HCT116 (cell line): ENCODE data around the gene USH1C. TPM values are rescaled to one million over a fixed set of nuclear protein-coding genes. Genes with fewer than 3 reads are reported as not detected.

Experiments used
- ATAC-seq: fragments of 200-7000 bp; cut with Tn5 transposase; 2 replicates; pipeline ENCODE4 v1.9.1; 2020; ENCODE audit warnings: mild to moderate bottlenecking, moderate library complexity
- BruUV-seq: library from RNA; stranded (reverse); fragments of 400-500 nt; replicated peaks from 2 replicates; lab custom pipeline; 2021; lab: Mats Ljungman, UMichigan
- CTCF ChIA-PET: fragments of 300-600 bp; sonication (Branson Sonifier 250); formaldehyde crosslinking; loops from one replicate; lab custom pipeline; 2021; ENCODE audit warnings: antibody characterized with exemption; lab: Charles Lee
- POLR2A ChIA-PET: fragments of 300-600, 350-600 bp; sonication (Branson Sonifier 250); formaldehyde crosslinking; loops from one replicate; lab custom pipeline; 2021; ENCODE audit warnings: antibody characterized with exemption; lab: Charles Lee
- RAD21 ChIA-PET, 2 experiments: fragments of 300-600 bp; sonication (Branson Sonifier 250); formaldehyde crosslinking; loops; one replicate each; lab custom pipeline; 2023; ENCODE audit warnings: low total read pairs in 2 of 2; ENCODE audit not compliant: uncharacterized antibody in 2 of 2, unreplicated experiment in 2 of 2, low non-redundant PET in 1 of 2; lab: Charles Lee
- DNase-seq: peaks from one replicate; pipeline ENCODE4 v3.0.0-alpha.2; 2010; ENCODE audit warnings: low read depth, low spot score
- H2AFZ ChIP-seq: fragments of 200-600 bp; shearing (Covaris generic), sonication (generic); 2 replicates; pipeline ENCODE4 v1.6.1; 2017; ENCODE audit warnings: low read depth, mixed run types, mixed read lengths, antibody characterized with exemption, low read length; ENCODE audit not compliant: poor library complexity, severe bottlenecking
- H3K27ac ChIP-seq: 2 replicates; pipeline ENCODE4 v1.5.1; 2012; ENCODE audit warnings: low read depth, low read length
- H3K27me3 ChIP-seq: fragments of 200-600 bp; sonication (generic); 2 replicates; pipeline ENCODE4 v1.6.1; 2016; ENCODE audit warnings: mixed run types, low read length, mixed read lengths; ENCODE audit not compliant: insufficient read depth
- H3K36me3 ChIP-seq, 2 experiments: fragments of 200-500 bp in 1 of 2; fragments of 200-600 bp in 1 of 2; sonication (Bioruptor generic) in 1 of 2; sonication (generic) in 1 of 2; 2 replicates each; pipeline versions ENCODE4 v1.5.1 to v1.6.1; 2014 to 2016; ENCODE audit warnings: low read length in 2 of 2, inconsistent platforms in 1 of 2, mixed read lengths in 1 of 2, mixed run types in 1 of 2; ENCODE audit not compliant: insufficient read depth in 2 of 2, control insufficient read depth in 1 of 2
- H3K4me1 ChIP-seq, 2 experiments: fragments of 200-600 bp in 1 of 2; sonication (generic) in 1 of 2; 2 replicates each; pipeline versions ENCODE4 v1.5.1 to v1.6.1; 2012 to 2017; ENCODE audit warnings: low read length in 2 of 2, inconsistent platforms in 1 of 2, mild to moderate bottlenecking in 1 of 2, mixed read lengths in 1 of 2, mixed run types in 1 of 2, moderate library complexity in 1 of 2; ENCODE audit not compliant: insufficient read depth in 2 of 2, control insufficient read depth in 1 of 2
- H3K4me2 ChIP-seq: fragments of 200-600 bp; sonication (generic); 2 replicates; pipeline ENCODE4 v1.6.1; 2017; ENCODE audit warnings: mixed run types, low read length, mixed read lengths
- H3K4me3 ChIP-seq, 2 experiments: fragments of 200-600 bp in 1 of 2; sonication (generic) in 1 of 2; replicated peaks in 1 of 2; 2 replicates each; pipeline ENCODE4 v1.5.1; 2011 to 2016; ENCODE audit warnings: low read length in 2 of 2, control low read depth in 1 of 2, low read depth in 1 of 2, mild to moderate bottlenecking in 1 of 2, mixed read lengths in 1 of 2, mixed run types in 1 of 2
- H3K79me2 ChIP-seq: fragments of 200-600 bp; sonication (generic); 2 replicates; pipeline ENCODE4 v1.6.1; 2017; ENCODE audit warnings: mild to moderate bottlenecking, mixed run types, low read length, moderate library complexity, mixed read lengths; ENCODE audit not compliant: insufficient read depth
- H3K9ac ChIP-seq: fragments of 200-600 bp; sonication (generic); 2 replicates; pipeline ENCODE4 v1.6.1; 2016; ENCODE audit warnings: low read length, mixed read lengths
- H3K9me2 ChIP-seq: fragments of 200-600 bp; sonication (generic), shearing (Covaris generic); 2 replicates; pipeline ENCODE4 v1.6.1; 2017; ENCODE audit warnings: mixed run types, mild to moderate bottlenecking, moderate library complexity; ENCODE audit not compliant: insufficient read depth
- H3K9me3 ChIP-seq, 2 experiments: fragments of 200-500 bp in 1 of 2; fragments of 200-600 bp in 1 of 2; sonication (Bioruptor generic) in 1 of 2; sonication (generic) in 1 of 2; 2 replicates each; pipeline ENCODE4 v1.6.1; 2014 to 2017; ENCODE audit warnings: low read length in 2 of 2, mixed read lengths in 2 of 2, inconsistent platforms in 1 of 2, low read depth in 1 of 2, mild to moderate bottlenecking in 1 of 2, mixed run types in 1 of 2, moderate library complexity in 1 of 2; ENCODE audit not compliant: control insufficient read depth in 1 of 2, insufficient read depth in 1 of 2
- H4K20me1 ChIP-seq: fragments of 200-600 bp; sonication (generic), shearing (Covaris generic); 2 replicates; pipeline ENCODE4 v1.6.1; 2017; ENCODE audit warnings: mixed run types, mild to moderate bottlenecking, moderate library complexity; ENCODE audit not compliant: insufficient read depth
- ATF3 ChIP-seq: IDR thresholded peaks from 2 replicates; pipeline ENCODE4 v1.6.1; 2012
- CBX3 ChIP-seq: IDR thresholded peaks from 2 replicates; pipeline ENCODE4 v1.6.1; 2012; ENCODE audit warnings: low read depth
- CEBPB ChIP-seq: IDR thresholded peaks from 2 replicates; pipeline ENCODE4 v1.6.1; 2012; ENCODE audit warnings: low read depth
- CTCF ChIP-seq, 3 experiments: fragments of 200-600 bp in 1 of 3; sonication (generic) in 1 of 3; IDR thresholded peaks in 2 of 3; conservative IDR thresholded peaks in 1 of 3; 2 replicates each; pipeline ENCODE4 v1.5.1; 2012 to 2017; ENCODE audit warnings: low read depth in 2 of 3, low read length in 2 of 3, antibody characterized with exemption in 1 of 3, borderline replicate concordance in 1 of 3, control low read depth in 1 of 3, mild to moderate bottlenecking in 1 of 3, mixed read lengths in 1 of 3, mixed run types in 1 of 3, moderate library complexity in 1 of 3; ENCODE audit not compliant: insufficient read depth in 1 of 3
- EGR1 ChIP-seq: IDR thresholded peaks from 2 replicates; pipeline ENCODE4 v1.6.1; 2012; ENCODE audit warnings: low read depth
- ELF1 ChIP-seq: IDR thresholded peaks from 2 replicates; pipeline ENCODE4 v1.6.1; 2012; ENCODE audit warnings: low read depth, borderline replicate concordance
- EZH2 ChIP-seq: fragments of 200-600 bp; sonication (generic); IDR thresholded peaks from 2 replicates; pipeline ENCODE4 v1.6.1; 2017; ENCODE audit warnings: antibody characterized with exemption, mixed run types
- EZH2phosphoT487 ChIP-seq: fragments of 200-600 bp; IDR thresholded peaks from 2 replicates; pipeline ENCODE4 v1.6.1; 2018; ENCODE audit warnings: antibody characterized with exemption, borderline replicate concordance
- FOSL1 ChIP-seq: IDR thresholded peaks from 2 replicates; pipeline ENCODE4 v1.6.1; 2012; ENCODE audit warnings: low read depth
- JUND ChIP-seq: IDR thresholded peaks from 2 replicates; pipeline ENCODE4 v1.6.1; 2012
- POLR2A ChIP-seq: IDR thresholded peaks from 2 replicates; pipeline ENCODE4 v1.7.0; 2011; ENCODE audit warnings: borderline replicate concordance; ENCODE audit not compliant: insufficient read depth, insufficient read length; ENCODE audit errors: extremely low read depth
- RAD21 ChIP-seq: IDR thresholded peaks from 2 replicates; pipeline ENCODE4 v1.6.1; 2012; ENCODE audit warnings: low read depth, mild to moderate bottlenecking
- SIN3A ChIP-seq: IDR thresholded peaks from 2 replicates; pipeline ENCODE4 v1.6.1; 2012; ENCODE audit warnings: low read depth
- SP1 ChIP-seq: IDR thresholded peaks from 2 replicates; pipeline ENCODE4 v1.6.1; 2012; ENCODE audit warnings: low read depth
- SRF ChIP-seq: IDR thresholded peaks from 2 replicates; pipeline ENCODE4 v1.6.1; 2012; ENCODE audit warnings: low read depth
- YY1 ChIP-seq: IDR thresholded peaks from 2 replicates; pipeline ENCODE4 v1.6.1; 2011; ENCODE audit warnings: low read length, low read depth, moderate library complexity, mild to moderate bottlenecking; ENCODE audit not compliant: insufficient replicate concordance; ENCODE audit errors: extremely low read depth
- ZBTB33 ChIP-seq: IDR thresholded peaks from 2 replicates; pipeline ENCODE4 v1.6.1; 2011; ENCODE audit warnings: mild to moderate bottlenecking, low read length, moderate library complexity; ENCODE audit not compliant: insufficient replicate concordance; ENCODE audit errors: extremely low read depth
- ZFX ChIP-seq: fragments of 450-650 bp; IDR thresholded peaks from 2 replicates; pipeline ENCODE4 v1.6.1; 2017
- ZNF274 ChIP-seq: fragments of 200-500 bp; sonication (Bioruptor generic); IDR thresholded peaks from 2 replicates; pipeline ENCODE4 v1.6.1; 2014; ENCODE audit warnings: mild to moderate bottlenecking, low read depth, low read length, inconsistent platforms
- intact Hi-C: fragments of 100-400 bp; cut with micrococcal nuclease; formaldehyde crosslinking; loops from 2 replicates; pipeline ENCODE4 v1.10.0; 2022
- total RNA-seq: library from RNA; stranded (reverse); gene quantifications from one replicate; pipeline ENCODE4 v1.2.1, GENCODE V29; 2021; ENCODE audit not compliant: unreplicated experiment

The USH1C gene
- total RNA-seq, 1 experiment from 2014 or later, result 13.4 TPM

GRCh38 chr11:17559341-17560087, 15.3 kb upstream of the USH1C start:
- TF ChIP-seq CEBPB, result no peak
- TF ChIP-seq FOSL1, result no peak
- TF ChIP-seq EGR1, result no peak
- no peak for TF ChIP-seq EZH2
- TF ChIP-seq YY1, result no peak
- TF ChIP-seq ZNF274, result no peak
- no peak for TF ChIP-seq EZH2phosphoT487
- TF ChIP-seq ZFX, result no peak
- TF ChIP-seq CBX3, result no peak
- TF ChIP-seq RAD21, result no peak
- TF ChIP-seq SIN3A, result no peak
- TF ChIP-seq CTCF (IDR thresholded peaks at IDR 0.05 in 2 of 3, conservative IDR thresholded peaks at IDR 0.05 in 1 of 3; ENCODE audit: borderline replicate concordance in 1 of 3, insufficient read depth in 1 of 3, low read depth in 2 of 3, low read length in 2 of 3), result no peak
- no peak for TF ChIP-seq ELF1
- no peak for TF ChIP-seq ATF3
- no peak for TF ChIP-seq SRF
- TF ChIP-seq ZBTB33, result no peak
- no peak for TF ChIP-seq POLR2A
- TF ChIP-seq SP1, result no peak
- TF ChIP-seq JUND, result no peak
- Histone ChIP-seq H3K36me3 (no peaks in the 10 kb centered on the region), H3K79me2 (no peaks in the 10 kb centered on the region), H4K20me1 (no peaks in the 10 kb centered on the region), H3K9me2 (no peaks in the 10 kb centered on the region), H3K9me3 (no peaks in the 10 kb centered on the region), H3K4me2 (no peak overlapping the region), H3K9ac (no peak overlapping the region), H3K27ac (no peak overlapping the region), H2AFZ (no peak overlapping the region), H3K4me1 (peaks cover 0 to 5% of the 10 kb centered on the region in 2 experiments; a peak in 2 of 4 replicates), H3K27me3 (no peaks in the 10 kb centered on the region), H3K4me3 (no peak overlapping the region)
- ATAC-seq, result no peak
- ChIA-PET CTCF (interaction anchor here (0.6 kb wide), 1 partner anchor 205 kb away, joined by 3 read pairs; no protein-coding TSS in a partner anchor), POLR2A (no interaction called here), RAD21 (no interaction called here)
- no peak for DNase-seq
- BruUV-seq, result no TSS peak
- intact Hi-C loops, result no loop called here
